Type B pancreatic cell (in vitro differentiated cells): ENCODE measurements around the gene PRDM10. TPM values are rescaled to one million over a fixed set of nuclear protein-coding genes. Genes with fewer than 3 reads are reported as not detected.
"Not testable (repeated sequence)": the region's sequence is repeated elsewhere in the genome, so short reads cannot be mapped to it uniquely, and the experiment has no call there.

Source experiments
- DNase-seq: peaks from one replicate; pipeline ENCODE4 v3.0.0; 2021; ENCODE audit warnings: mixed read lengths; ENCODE audit not compliant: unreplicated experiment; ENCODE audit errors: extremely low spot score
- H3K27ac Mint-ChIP-seq: 2 replicates; pipeline ENCODE4 v1.8.0; 2021; ENCODE audit warnings: mild to moderate bottlenecking, mixed read lengths
- H3K27me3 Mint-ChIP-seq: 2 replicates; pipeline ENCODE4 v1.8.0; 2021; ENCODE audit warnings: mixed read lengths
- H3K36me3 Mint-ChIP-seq: 2 replicates; pipeline ENCODE4 v1.8.0; 2021; ENCODE audit warnings: mixed read lengths
- H3K4me1 Mint-ChIP-seq: one replicate; pipeline ENCODE4 v1.8.0; 2021; ENCODE audit warnings: mixed read lengths; ENCODE audit not compliant: unreplicated experiment
- H3K4me3 Mint-ChIP-seq: 2 replicates; pipeline ENCODE4 v1.8.0; 2021; ENCODE audit warnings: mild to moderate bottlenecking, mixed read lengths
- H3K9me3 Mint-ChIP-seq: 2 replicates; pipeline ENCODE4 v1.8.0; 2021; ENCODE audit warnings: mixed read lengths
- CTCF ChIP-seq: fragments of 200-600 bp; sonication (generic); conservative IDR thresholded peaks from 2 replicates; pipeline ENCODE4 v1.5.0; 2021; ENCODE audit warnings: antibody characterized with exemption, mild to moderate bottlenecking
- total RNA-seq: library from RNA; stranded (reverse); gene quantifications from 2 replicates; pipeline ENCODE4 v1.2.1, GENCODE V29; 2021; ENCODE audit warnings: low replicate concordance

Gene PRDM10
- total RNA-seq, 1 donor from 2014 or later = 13.4 TPM

GRCh38 chr11:129967996-129968395 is 34.6 kb downstream of the PRDM10 start:
- no peak overlapping the region for H3K4me3 Mint-ChIP-seq
- H3K4me1 Mint-ChIP-seq = peaks cover 23% of the 10 kb centered on the region
- H3K36me3 Mint-ChIP-seq = peaks cover 5% of the 10 kb centered on the region
- DNase-seq = no peak
- no peak for TF ChIP-seq CTCF
- no peaks in the 10 kb centered on the region for H3K27me3 Mint-ChIP-seq
- no peak overlapping the region for H3K27ac Mint-ChIP-seq
- H3K9me3 Mint-ChIP-seq = no peaks in the 10 kb centered on the region

GRCh38 chr11:129965248-129965647 is 37.4 kb downstream of the PRDM10 start:
- Mint-ChIP-seq H3K27ac (no peak overlapping the region), H3K9me3 (no peaks in the 10 kb centered on the region), H3K36me3 (peaks cover 7% of the 10 kb centered on the region), H3K27me3 (no peaks in the 10 kb centered on the region), H3K4me1 (peaks cover 15% of the 10 kb centered on the region), H3K4me3 (no peak overlapping the region)
- TF ChIP-seq CTCF = no peak
- no peak for DNase-seq

GRCh38 chr11:129960216-129961214 is 42.1 kb downstream of the PRDM10 start:
- H3K27me3 Mint-ChIP-seq = no peaks in the 10 kb centered on the region
- H3K4me1 Mint-ChIP-seq = no peaks in the 10 kb centered on the region
- H3K36me3 Mint-ChIP-seq = peaks cover 25% of the 10 kb centered on the region
- no peak for DNase-seq
- no peaks in the 10 kb centered on the region for H3K9me3 Mint-ChIP-seq
- H3K27ac Mint-ChIP-seq = no peak overlapping the region
- no peak for TF ChIP-seq CTCF
- no peak overlapping the region for H3K4me3 Mint-ChIP-seq

- Mint-ChIP-seq H3K27ac (no peak overlapping the region), H3K9me3 (no peaks in the 10 kb centered on the region), H3K4me3 (no peak overlapping the region), H3K36me3 (peaks cover 26% of the 10 kb centered on the region), H3K4me1 (no peaks in the 10 kb centered on the region), H3K27me3 (no peaks in the 10 kb centered on the region)
- no peak for DNase-seq
- no peak for TF ChIP-seq CTCF
Observed at GRCh38 chr11:129959687-129960086, 42.9 kb downstream of the PRDM10 start.

- TF ChIP-seq CTCF = no peak
- Mint-ChIP-seq H3K4me3 (no peak overlapping the region), H3K36me3 (peaks cover 25% of the 10 kb centered on the region), H3K9me3 (no peaks in the 10 kb centered on the region), H3K27me3 (no peaks in the 10 kb centered on the region), H3K4me1 (peaks cover 19% of the 10 kb centered on the region), H3K27ac (no peak overlapping the region)
- DNase-seq = no peak
Observed at GRCh38 chr11:129955282-129955681, 47.4 kb downstream of the PRDM10 start.

GRCh38 chr11:129954703-129955102 is 47.9 kb downstream of the PRDM10 start:
- not testable (repeated sequence) for H3K27ac Mint-ChIP-seq, H3K27me3 Mint-ChIP-seq, H3K9me3 Mint-ChIP-seq, H3K4me3 Mint-ChIP-seq, DNase-seq
- Mint-ChIP-seq H3K4me1 (peaks cover 21% of the 10 kb centered on the region), H3K36me3 (peaks cover 23% of the 10 kb centered on the region)
